Prostate gland (tissue), 2 donors: Measurements from ENCODE around the gene ITFG1.
"Not testable (repeated sequence)": the region's sequence is repeated elsewhere in the genome, so short reads cannot be mapped to it uniquely, and the experiment has no call there.

Source experiments
- CTCF ChIP-seq, 4 experiments: fragments of 200-600 bp in 2 of 4; fragments of 450-650 bp in 2 of 4; sonication (generic) in 2 of 4; IDR thresholded peaks; 1 replicate in 3 of 4; 2 replicates in 1 of 4; pipeline ENCODE4 v1.5.1; 2016 to 2019; ENCODE audit warnings: antibody characterized with exemption in 4 of 4, mild to moderate bottlenecking in 2 of 4, moderate library complexity in 2 of 4
- POLR2A ChIP-seq: fragments of 450-650 bp; IDR thresholded peaks from one replicate; pipeline ENCODE4 v1.6.1; 2016; ENCODE audit warnings: antibody characterized with exemption, mild to moderate bottlenecking
- POLR2AphosphoS5 ChIP-seq: sonication (generic); formaldehyde crosslinking; IDR thresholded peaks from one replicate; pipeline ENCODE4 v1.6.1; 2017; ENCODE audit warnings: antibody characterized with exemption

GRCh38 chr16:47434274-47434673 lies 26.6 kb downstream of the ITFG1 start:
- not testable (repeated sequence) for TF ChIP-seq CTCF (IDR thresholded peaks at IDR 0.05); POLR2A; POLR2AphosphoS5
